ENCODE data around the gene BMPR1A.
"Not testable (repeated sequence)": the region's sequence is repeated elsewhere in the genome, so short reads cannot be mapped to it uniquely, and the experiment has no call there.

- not testable (repeated sequence) for TF ChIP-seq EZH2 (IDR thresholded peaks at IDR 0.05; ENCODE audit: insufficient read depth, poor library complexity, severe bottlenecking); EZH2phosphoT487 (IDR thresholded peaks at IDR 0.05; ENCODE audit: insufficient read depth, low read depth)
Measured at GRCh38 chr10:86735278-86735677, 21.1 kb upstream of the BMPR1A start.

Data from GM23248 (cell line).